ENCODE data around the gene ABCF1.
"Not testable (repeated sequence)": the region's sequence is repeated elsewhere in the genome, so short reads cannot be mapped to it uniquely, and the experiment has no call there.

- not testable (repeated sequence) for TF ChIP-seq POLR2A, CTCF (IDR thresholded peaks at IDR 0.05)
Observed at GRCh38 chr6:30521952-30522351, 49.3 kb upstream of the ABCF1 start.
